ENCODE measurements around the gene COBL. TPM values are rescaled to one million over a fixed set of nuclear protein-coding genes. Genes with fewer than 3 reads are reported as not detected.

COBL gene
- total RNA-seq, 1 experiment from 2014 or later = 52.3 TPM

- H3K23ac ChIP-seq (ENCODE audit: insufficient read length, low read depth, low read length) = no peak overlapping the region
- H4K8ac ChIP-seq (replicated peaks; ENCODE audit: insufficient read length, low read depth, low read length) = no peak overlapping the region
- Mint-ChIP-seq H3K27ac (0 out of 7 replicates have a peak overlapping the region, but pooled peaks of 1 of the 3 experiments have one; percentile 1), H3K36me3 (ENCODE audit: insufficient read depth in 1 of 3, low read depth in 3 of 3) (no peaks in the 10 kb centered on the region; a peak in 1 of 7 replicates), H3K4me1 (peaks cover 41 to 44% of the 10 kb centered on the region in 2 experiments), H3K27me3 (ENCODE audit: low read depth) (no peaks in the 10 kb centered on the region), H3K4me3 (no peak overlapping the region), H3K9me3 (no peaks in the 10 kb centered on the region; a peak in 1 of 5 replicates)
- H3K23me2 ChIP-seq (ENCODE audit: insufficient read length, low read depth, low read length, poor library complexity, severe bottlenecking) = no peaks in the 10 kb centered on the region
- H3K56ac ChIP-seq (ENCODE audit: insufficient read length, low read depth, low read length) = no peak overlapping the region
- H3K14ac ChIP-seq (ENCODE audit: insufficient read depth, low read length) = no peak overlapping the region
- H2BK15ac ChIP-seq (ENCODE audit: low read depth, low read length) = no peak overlapping the region
- peak; percentile 44; the same call in 2 of the 3 replicates for TF ChIP-seq CTCF (conservative IDR thresholded peaks at IDR 0.05)
- no peaks in the 10 kb centered on the region for H3K79me1 ChIP-seq (ENCODE audit: insufficient read depth, low read depth, low read length, poor library complexity, severe bottlenecking)
- no peak overlapping the region for H3T11ph ChIP-seq (ENCODE audit: low read length)
- no peak overlapping the region for H3K27ac ChIP-seq (ENCODE audit: insufficient read length, low read depth, low read length)
- H3K4me1 ChIP-seq (ENCODE audit: insufficient read depth, low read length) = peaks cover 13% of the 10 kb centered on the region; the same call in 1 of the 2 replicates
- H4K20me1 ChIP-seq (ENCODE audit: control insufficient read depth, insufficient read depth, insufficient read length) = no peaks in the 10 kb centered on the region
- WGBS (ENCODE audit: extremely low coverage, insufficient read length, low lambda C conversion rate) = no CpG with 5 or more reads among the region's 6 CpGs
- H2BK12ac ChIP-seq (ENCODE audit: insufficient read length, low read depth, low read length) = no peak overlapping the region
- peak; percentile 52 for DNase-seq
- no peak overlapping the region for H3K18ac ChIP-seq (ENCODE audit: insufficient read length, low read depth, low read length)
- no peak overlapping the region for H3K9ac ChIP-seq (ENCODE audit: extremely low read depth, insufficient read length, low read length)
- no peak overlapping the region for H4K5ac ChIP-seq (ENCODE audit: insufficient read length, low read depth, low read length)
- H3K27me3 ChIP-seq (ENCODE audit: insufficient read depth, low read length) = no peaks in the 10 kb centered on the region
- no peak overlapping the region for H2BK20ac ChIP-seq (ENCODE audit: low read depth, low read length, poor library complexity, severe bottlenecking)
- H2AK5ac ChIP-seq (ENCODE audit: insufficient read length, low read length) = no peak overlapping the region
- no peaks in the 10 kb centered on the region for H3K9me3 ChIP-seq (ENCODE audit: control insufficient read depth, low read depth, low read length)
- no peak overlapping the region for H3K4me2 ChIP-seq (ENCODE audit: insufficient read depth, insufficient read length, low read length)
- H3K79me2 ChIP-seq (ENCODE audit: insufficient read depth, low read length) = no peaks in the 10 kb centered on the region
- no peak overlapping the region for H2BK5ac ChIP-seq (ENCODE audit: insufficient read length, low read length)
- H3K4ac ChIP-seq (ENCODE audit: low read depth, low read length) = no peak overlapping the region
- no peak overlapping the region for H4K91ac ChIP-seq (ENCODE audit: insufficient read length, low read depth, low read length)
- no peak overlapping the region for H2BK120ac ChIP-seq (ENCODE audit: low read depth, low read length, poor library complexity, severe bottlenecking)
- H2AFZ ChIP-seq (ENCODE audit: low read length) = no peak overlapping the region
Measured at GRCh38 chr7:50981743-50982142, 334.9 kb downstream of the COBL start.

Data from H9 (cell line).